ENCODE measurements around the gene SLC10A7. TPM values are rescaled to one million over a fixed set of nuclear protein-coding genes. Genes with fewer than 3 reads are reported as not detected.

Gene SLC10A7
- total RNA-seq, 4 donors from 2014 or later = 5.6 to 12.8 (median 6.8) TPM

GRCh38 chr4:146342600-146343192 lies 179.0 kb downstream of the SLC10A7 start:
- WGBS, 2 donors (ENCODE audit: low coverage in 1 of 2) = 90 to 97% methylated on average over 1 of the region's 1 CpG
- no peak overlapping the region for H3K4me3 ChIP-seq
- no peaks in the 10 kb centered on the region for H3K9me3 ChIP-seq
- ATAC-seq = no peak
- H3K4me1 ChIP-seq = no peaks in the 10 kb centered on the region
- H3K36me3 ChIP-seq = no peaks in the 10 kb centered on the region
- H3K27me3 ChIP-seq = no peaks in the 10 kb centered on the region
- no peak overlapping the region for H3K27ac ChIP-seq
- TF ChIP-seq POLR2A (IDR thresholded peaks at IDR 0.05) = no peak
- peak; percentile 10 to 58 (median 32) for TF ChIP-seq CTCF (IDR thresholded peaks at IDR 0.05)

GRCh38 chr4:146340798-146341197 lies 180.9 kb downstream of the SLC10A7 start:
- H3K4me1 ChIP-seq = peaks cover 0 to 8% (median 3%) of the 10 kb centered on the region in 3 donors
- H3K4me3 ChIP-seq = no peak overlapping the region
- no peaks in the 10 kb centered on the region for H3K36me3 ChIP-seq
- no peak overlapping the region for H3K27ac ChIP-seq
- no peaks in the 10 kb centered on the region for H3K9me3 ChIP-seq
- no peaks in the 10 kb centered on the region for H3K27me3 ChIP-seq
- TF ChIP-seq POLR2A (IDR thresholded peaks at IDR 0.05) (no peak), CTCF (IDR thresholded peaks at IDR 0.05) (peak in 2 of 4 experiments; percentile 18 to 28)
- ATAC-seq = no peak

- Histone ChIP-seq H3K27me3 (no peaks in the 10 kb centered on the region), H3K9me3 (no peaks in the 10 kb centered on the region), H3K4me3 (no peak overlapping the region), H3K4me1 (peaks cover 0 to 9% (median 4%) of the 10 kb centered on the region in 3 donors), H3K36me3 (no peaks in the 10 kb centered on the region), H3K27ac (no peak overlapping the region)
- TF ChIP-seq POLR2A (IDR thresholded peaks at IDR 0.05) (no peak), POLR2AphosphoS5 (IDR thresholded peaks at IDR 0.05) (no peak), EP300 (IDR thresholded peaks at IDR 0.05) (no peak), CTCF (IDR thresholded peaks at IDR 0.05) (no peak)
- no peak for ATAC-seq
These were observed 183.2 kb downstream of the SLC10A7 start for GRCh38 chr4:146338512-146338911.

GRCh38 chr4:146336410-146336807 lies 185.3 kb downstream of the SLC10A7 start:
- Histone ChIP-seq H3K9me3 (no peaks in the 10 kb centered on the region), H3K27me3 (no peaks in the 10 kb centered on the region), H3K4me1 (peaks cover 0 to 9% (median 4%) of the 10 kb centered on the region in 3 donors), H3K36me3 (no peaks in the 10 kb centered on the region), H3K27ac (no peak overlapping the region), H3K4me3 (no peak overlapping the region)
- no peak for TF ChIP-seq CTCF (IDR thresholded peaks at IDR 0.05)
- no peak for TF ChIP-seq POLR2AphosphoS5 (IDR thresholded peaks at IDR 0.05)
- no peak for TF ChIP-seq EP300 (IDR thresholded peaks at IDR 0.05)
- TF ChIP-seq POLR2A (IDR thresholded peaks at IDR 0.05) = no peak
- 38% methylated on average over 1 of the region's 1 CpG; no CpG with 5 or more reads in 1 of the 2 donors for WGBS, 2 donors (ENCODE audit: low coverage in 1 of 2)
- no peak for ATAC-seq

- Histone ChIP-seq H3K27me3 (no peaks in the 10 kb centered on the region), H3K4me3 (no peak overlapping the region), H3K4me1 (peaks cover 0 to 9% (median 4%) of the 10 kb centered on the region in 3 donors), H3K36me3 (no peaks in the 10 kb centered on the region), H3K27ac (no peak overlapping the region), H3K9me3 (no peaks in the 10 kb centered on the region)
- WGBS, 2 donors (ENCODE audit: low coverage in 1 of 2) = 82 to 83% methylated on average over 3 of the region's 3 CpGs
- no peak for TF ChIP-seq CTCF (IDR thresholded peaks at IDR 0.05)
- no peak for TF ChIP-seq EP300 (IDR thresholded peaks at IDR 0.05)
- no peak for TF ChIP-seq POLR2AphosphoS5 (IDR thresholded peaks at IDR 0.05)
- no peak for TF ChIP-seq POLR2A (IDR thresholded peaks at IDR 0.05)
- no peak for ATAC-seq
These were observed 185.9 kb downstream of the SLC10A7 start for GRCh38 chr4:146335763-146336409.
